Stomach (tissue), 4 donors: Measurements from ENCODE around the gene NKIRAS1.

Source experiments
- EP300 ChIP-seq: sonication (generic); formaldehyde crosslinking; IDR thresholded peaks from one replicate; pipeline ENCODE4 v1.6.1; 2017; ENCODE audit warnings: antibody characterized with exemption
- POLR2A ChIP-seq, 4 donors: fragments of 450-650 bp; IDR thresholded peaks; one replicate each; pipeline ENCODE4 v1.6.1; 2016; ENCODE audit warnings: antibody characterized with exemption in 4 of 4, control low read depth in 2 of 4, mild to moderate bottlenecking in 1 of 4, moderate library complexity in 1 of 4
- POLR2AphosphoS5 ChIP-seq, 3 donors: sonication (generic); formaldehyde crosslinking; IDR thresholded peaks; one replicate each; pipeline ENCODE4 v1.6.1; 2016; ENCODE audit warnings: antibody characterized with exemption in 3 of 3
- TF ChIP-seq, protein P1 (sequence below), 7 experiments: fragments of 450-650 bp in 4 of 7; fragments of 200-600 bp in 3 of 7; sonication (generic) in 3 of 7; IDR thresholded peaks; one replicate each; pipeline ENCODE4 v1.5.1; 2016 to 2019; ENCODE audit warnings: antibody characterized with exemption in 7 of 7, control low read depth in 2 of 7, mild to moderate bottlenecking in 1 of 7

GRCh38 chr3:23952646-23953045 lies 35.9 kb upstream of the NKIRAS1 start:
- TF ChIP-seq, protein P1, sequence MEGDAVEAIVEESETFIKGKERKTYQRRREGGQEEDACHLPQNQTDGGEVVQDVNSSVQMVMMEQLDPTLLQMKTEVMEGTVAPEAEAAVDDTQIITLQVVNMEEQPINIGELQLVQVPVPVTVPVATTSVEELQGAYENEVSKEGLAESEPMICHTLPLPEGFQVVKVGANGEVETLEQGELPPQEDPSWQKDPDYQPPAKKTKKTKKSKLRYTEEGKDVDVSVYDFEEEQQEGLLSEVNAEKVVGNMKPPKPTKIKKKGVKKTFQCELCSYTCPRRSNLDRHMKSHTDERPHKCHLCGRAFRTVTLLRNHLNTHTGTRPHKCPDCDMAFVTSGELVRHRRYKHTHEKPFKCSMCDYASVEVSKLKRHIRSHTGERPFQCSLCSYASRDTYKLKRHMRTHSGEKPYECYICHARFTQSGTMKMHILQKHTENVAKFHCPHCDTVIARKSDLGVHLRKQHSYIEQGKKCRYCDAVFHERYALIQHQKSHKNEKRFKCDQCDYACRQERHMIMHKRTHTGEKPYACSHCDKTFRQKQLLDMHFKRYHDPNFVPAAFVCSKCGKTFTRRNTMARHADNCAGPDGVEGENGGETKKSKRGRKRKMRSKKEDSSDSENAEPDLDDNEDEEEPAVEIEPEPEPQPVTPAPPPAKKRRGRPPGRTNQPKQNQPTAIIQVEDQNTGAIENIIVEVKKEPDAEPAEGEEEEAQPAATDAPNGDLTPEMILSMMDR (IDR thresholded peaks at IDR 0.05), result no peak
- no peak for TF ChIP-seq POLR2A (IDR thresholded peaks at IDR 0.05)
- TF ChIP-seq EP300, result no peak
- no peak for TF ChIP-seq POLR2AphosphoS5 (IDR thresholded peaks at IDR 0.05)
